Stimulated activated effector memory CD8-positive, alpha-beta T cell treated with anti-CD3 and anti-CD28 coated beads, Interleukin-12 subunit alpha, Interleukin-12 subunit beta, amount 100 ng/mL, for 72 hours (primary cell): ENCODE results near the gene SIM2.

Experiments used
- ATAC-seq: fragments of 150-1000 bp; cut with Tn5 transposase; 2 replicates; pipeline ENCODE4 v1.10.0; 2021
- DNase-seq, 2 donors: peaks; one replicate each; pipeline ENCODE4 v3.0.0; 2021 to 2022; ENCODE audit warnings: low spot score in 2 of 2
- H3K27ac Mint-ChIP-seq: one replicate; pipeline ENCODE4 v1.8.0; 2022; ENCODE audit warnings: mild to moderate bottlenecking, mixed read lengths
- H3K36me3 Mint-ChIP-seq: one replicate; pipeline ENCODE4 v1.8.0; 2022; ENCODE audit warnings: mild to moderate bottlenecking, mixed read lengths
- H3K4me1 Mint-ChIP-seq: one replicate; pipeline ENCODE4 v1.8.0; 2022; ENCODE audit warnings: mixed read lengths
- H3K4me3 Mint-ChIP-seq: one replicate; pipeline ENCODE4 v1.8.0; 2022; ENCODE audit warnings: mild to moderate bottlenecking, mixed read lengths
- H3K9me3 Mint-ChIP-seq: one replicate; pipeline ENCODE4 v1.8.0; 2022; ENCODE audit warnings: mixed read lengths

SIM2 gene

DNA sequence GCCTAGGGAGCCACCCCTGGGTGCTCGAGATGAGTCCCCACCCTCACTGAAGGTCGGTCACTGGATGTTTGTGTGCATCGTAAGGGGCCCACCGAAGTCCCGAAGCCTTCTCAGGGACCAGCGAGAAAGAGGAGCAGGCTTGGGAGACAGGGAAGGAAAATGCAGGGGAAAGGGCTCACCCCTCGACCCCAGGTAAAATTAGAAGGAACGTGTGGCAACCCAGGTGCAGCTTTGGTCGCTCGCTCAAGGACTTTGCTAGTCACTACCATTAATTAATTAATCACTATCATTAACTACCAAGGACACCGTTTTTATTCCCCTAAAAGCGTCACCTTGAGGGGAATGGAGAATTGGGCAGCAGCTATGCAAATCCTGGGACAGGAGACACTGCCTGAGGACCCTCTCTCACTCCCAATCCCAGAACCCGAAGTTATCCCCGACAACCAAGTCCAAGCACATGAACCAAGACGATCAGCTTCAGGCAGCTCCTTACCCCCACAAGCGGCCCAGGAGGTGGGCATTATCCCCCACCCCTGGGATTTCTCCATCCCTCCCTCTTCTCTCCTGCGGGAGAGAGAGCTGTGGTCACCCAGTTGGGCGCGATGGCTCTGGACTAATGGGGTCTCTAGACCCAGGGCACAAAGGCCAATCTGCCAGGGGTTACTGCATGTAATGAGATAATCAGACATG, 4.2 kb upstream of the SIM2 start:
- H3K4me1 Mint-ChIP-seq, result peaks cover 8% of the 10 kb centered on the region
- no peaks in the 10 kb centered on the region for H3K36me3 Mint-ChIP-seq
- H3K9me3 Mint-ChIP-seq, result no peaks in the 10 kb centered on the region
- ATAC-seq (no peak), DNase-seq (no peak)
- H3K27ac Mint-ChIP-seq, result no peak overlapping the region
- H3K4me3 Mint-ChIP-seq, result no peak overlapping the region

DNA sequence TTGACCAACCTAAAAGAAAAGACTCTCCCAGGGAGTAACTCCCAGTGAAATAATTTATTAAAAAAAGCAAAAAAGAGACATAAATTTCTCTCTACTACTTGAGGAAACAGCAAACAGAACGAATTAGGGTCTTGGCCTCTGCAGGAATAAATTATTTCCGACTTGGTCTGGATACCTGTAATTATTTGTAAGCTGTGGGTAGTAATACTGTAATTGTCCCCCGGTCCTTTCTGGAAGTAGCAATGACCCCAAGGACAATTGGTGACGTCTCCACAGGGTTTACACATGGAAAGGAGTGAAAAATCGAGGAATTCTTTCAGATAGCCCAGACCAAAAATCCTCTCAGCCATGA, 3.7 kb upstream of the SIM2 start:
- Mint-ChIP-seq H3K9me3 (no peaks in the 10 kb centered on the region), H3K36me3 (no peaks in the 10 kb centered on the region), H3K4me1 (peaks cover 12% of the 10 kb centered on the region), H3K27ac (no peak overlapping the region), H3K4me3 (no peak overlapping the region)
- ATAC-seq (no peak), DNase-seq (no peak)

DNA sequence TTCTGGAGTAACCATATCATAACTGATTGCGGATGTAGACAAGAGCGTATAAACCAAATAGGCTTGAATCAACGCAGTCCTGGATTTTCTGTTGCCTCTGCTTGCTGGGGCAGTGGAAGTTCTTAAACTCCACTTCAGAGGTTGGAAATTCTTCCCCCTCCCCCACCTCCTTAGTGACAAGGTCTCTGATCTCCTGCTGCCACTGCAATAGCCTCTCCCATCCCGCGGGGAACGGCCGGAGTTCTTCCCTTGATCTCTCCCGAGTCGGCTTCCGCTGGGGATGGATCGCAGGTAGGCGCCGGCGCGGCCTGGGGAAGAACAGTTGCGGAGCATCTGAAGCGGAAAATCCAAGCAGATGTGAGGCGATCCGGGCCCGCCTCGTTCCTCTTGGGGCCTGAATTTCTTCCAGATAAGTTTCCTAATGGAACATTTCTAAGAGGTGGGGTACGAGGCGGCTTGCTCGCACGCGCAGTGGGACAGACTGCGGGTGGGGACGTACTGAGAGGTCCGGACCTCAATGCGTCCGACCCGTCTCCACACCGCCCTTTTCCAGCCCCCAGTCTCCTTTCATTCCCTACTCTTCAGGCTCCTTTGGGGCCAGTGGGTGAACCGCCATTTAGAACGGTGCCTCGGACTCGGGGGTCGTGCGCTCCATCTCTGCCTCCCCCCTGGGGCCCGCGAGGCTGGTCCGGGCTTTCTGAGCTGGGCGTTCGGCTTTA, 3.1 kb upstream of the SIM2 start:
- DNase-seq, result no peak
- Mint-ChIP-seq H3K4me1 (peaks cover 17% of the 10 kb centered on the region), H3K27ac (no peak overlapping the region), H3K36me3 (no peaks in the 10 kb centered on the region), H3K4me3 (no peak overlapping the region), H3K9me3 (no peaks in the 10 kb centered on the region)
- no peak for ATAC-seq

DNA sequence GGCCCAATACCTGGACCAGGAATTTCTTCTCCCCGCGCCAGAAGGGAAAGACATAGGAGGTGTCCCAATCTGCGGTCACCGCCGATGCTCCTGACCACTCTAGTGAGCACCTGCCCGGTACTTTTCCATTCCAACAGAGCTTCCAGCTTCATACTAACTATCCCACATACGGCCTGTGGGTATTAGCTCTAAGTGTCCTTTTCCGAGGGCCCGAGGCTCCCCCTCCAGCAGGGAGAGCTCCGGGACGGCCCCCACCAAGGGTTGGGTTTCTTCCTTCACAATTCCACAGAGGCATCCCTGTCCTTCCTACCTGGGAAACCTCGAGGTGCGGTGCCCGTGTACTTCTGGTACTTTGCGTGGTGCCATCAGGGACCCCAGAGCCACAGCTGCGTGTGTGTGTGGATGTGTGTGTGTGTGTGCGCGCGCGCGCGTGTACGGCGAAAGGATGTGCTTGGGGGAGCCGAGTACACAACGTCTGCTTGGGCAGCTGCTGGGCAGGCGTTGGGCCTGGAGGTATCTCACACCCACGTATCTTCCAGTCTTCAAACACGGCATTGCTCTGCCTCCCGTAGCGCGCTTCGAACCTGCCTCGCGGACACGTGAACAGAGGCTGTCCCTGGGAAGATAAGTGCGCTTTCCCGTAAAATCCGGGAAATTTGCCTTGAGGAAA, 2.4 kb upstream of the SIM2 start:
- Mint-ChIP-seq H3K27ac (no peak overlapping the region), H3K36me3 (no peaks in the 10 kb centered on the region), H3K4me1 (peaks cover 17% of the 10 kb centered on the region), H3K4me3 (no peak overlapping the region), H3K9me3 (no peaks in the 10 kb centered on the region)
- ATAC-seq (no peak), DNase-seq (peak in 1 of 2 donors; percentile 52)

DNA sequence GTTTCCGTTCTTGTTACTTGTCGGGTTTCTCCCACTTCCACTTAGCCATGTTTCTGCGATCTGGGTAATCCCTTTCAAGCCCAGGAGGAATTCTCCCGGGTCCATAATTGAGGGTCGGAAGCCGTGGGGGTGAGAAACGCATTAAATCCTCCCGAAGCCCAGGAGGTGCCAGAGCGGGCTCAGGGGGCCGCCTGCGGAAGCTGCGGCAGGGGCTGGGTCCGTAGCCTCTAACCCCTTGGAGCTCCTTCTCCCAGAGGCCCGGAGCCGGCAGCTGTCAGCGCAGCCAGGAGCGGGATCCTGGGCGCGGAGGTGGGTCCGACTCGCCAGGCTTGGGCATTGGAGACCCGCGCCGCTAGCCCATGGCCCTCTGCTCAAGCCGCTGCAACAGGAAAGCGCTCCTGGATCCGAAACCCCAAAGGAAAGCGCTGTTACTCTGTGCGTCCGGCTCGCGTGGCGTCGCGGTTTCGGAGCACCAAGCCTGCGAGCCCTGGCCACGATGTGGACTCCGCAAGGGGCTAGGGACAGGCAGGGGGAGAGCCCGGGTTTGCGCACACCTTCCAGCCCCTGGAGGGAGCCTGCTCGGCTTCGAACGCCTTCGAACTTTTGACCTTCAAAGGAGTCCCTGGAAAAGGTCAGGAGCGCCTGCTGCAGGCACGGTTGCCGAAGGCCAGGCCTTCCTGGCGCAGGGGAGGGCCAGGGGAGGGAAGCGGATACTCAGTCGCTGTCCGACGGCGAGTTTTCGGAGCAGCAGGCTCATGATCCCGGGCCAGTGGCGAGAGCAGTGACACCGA, 1.7 kb upstream of the SIM2 start:
- ATAC-seq, result no peak
- no peaks in the 10 kb centered on the region for H3K9me3 Mint-ChIP-seq
- DNase-seq, result peak in 1 of 2 donors; percentile 55
- H3K27ac Mint-ChIP-seq, result no peak overlapping the region
- H3K36me3 Mint-ChIP-seq, result no peaks in the 10 kb centered on the region
- H3K4me3 Mint-ChIP-seq, result no peak overlapping the region
- H3K4me1 Mint-ChIP-seq, result peaks cover 17% of the 10 kb centered on the region

DNA sequence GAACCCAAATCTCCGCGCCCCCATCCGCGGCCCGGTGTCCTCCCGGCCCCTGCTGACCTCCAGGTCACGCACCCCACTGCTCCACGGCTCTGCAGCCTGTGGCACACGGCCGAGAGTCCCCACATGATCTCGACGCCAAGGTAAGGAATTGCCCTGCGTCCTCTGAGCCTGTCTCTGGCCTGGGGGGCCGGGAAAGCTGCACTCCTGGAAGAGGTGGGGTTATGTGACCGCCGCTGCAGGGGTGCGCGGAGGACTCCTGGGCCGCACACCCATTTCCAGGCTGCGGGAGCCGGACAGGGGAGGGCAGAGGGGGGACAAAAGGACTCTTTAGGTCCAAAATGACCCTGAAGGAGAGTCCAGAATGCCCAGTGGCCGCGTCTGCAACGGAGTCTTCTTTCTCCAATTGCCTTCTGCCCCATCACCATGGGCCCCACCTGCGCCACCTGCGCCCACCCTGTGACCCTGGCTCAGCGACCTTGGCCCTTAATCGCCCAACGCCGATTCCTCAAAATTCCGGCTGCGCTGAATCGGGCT, 997 bp upstream of the SIM2 start:
- Mint-ChIP-seq H3K4me1 (peaks cover 17% of the 10 kb centered on the region), H3K27ac (no peak overlapping the region), H3K4me3 (no peak overlapping the region), H3K9me3 (no peaks in the 10 kb centered on the region), H3K36me3 (no peaks in the 10 kb centered on the region)
- ATAC-seq, result no peak
- peak in 1 of 2 donors; percentile 52 for DNase-seq

DNA sequence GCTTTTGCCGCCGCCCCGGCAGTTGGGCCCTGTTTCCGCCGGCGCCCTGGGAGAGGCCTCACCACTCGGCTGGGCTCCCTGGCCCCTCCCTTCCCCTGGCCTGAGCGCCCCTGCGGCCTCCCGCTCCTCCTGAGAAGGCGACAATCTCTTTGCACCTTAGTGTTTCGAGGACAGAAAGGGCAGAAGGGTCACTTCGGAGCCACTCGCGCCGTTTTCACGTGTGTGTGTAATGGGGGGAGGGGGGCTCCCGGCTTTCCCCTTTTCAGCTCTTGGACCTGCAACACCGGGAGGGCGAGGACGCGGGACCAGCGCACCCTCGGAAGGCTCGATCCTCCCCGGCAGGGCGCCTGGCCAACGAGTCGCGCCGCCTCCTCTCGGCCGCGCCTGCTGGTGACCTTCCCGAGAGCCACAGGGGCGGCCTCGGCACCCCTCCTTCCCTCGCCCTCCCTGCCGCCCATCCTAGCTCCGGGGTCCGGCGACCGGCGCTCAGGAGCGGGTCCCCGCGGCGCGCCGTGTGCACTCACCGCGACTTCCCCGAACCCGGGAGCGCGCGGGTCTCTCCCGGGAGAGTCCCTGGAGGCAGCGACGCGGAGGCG, 432 bp upstream of the SIM2 start:
- Mint-ChIP-seq H3K4me3 (no peak overlapping the region), H3K36me3 (no peaks in the 10 kb centered on the region), H3K9me3 (no peaks in the 10 kb centered on the region), H3K4me1 (peaks cover 17% of the 10 kb centered on the region), H3K27ac (no peak overlapping the region)
- peak in 1 of 2 donors; percentile 56 for DNase-seq
- ATAC-seq, result no peak

DNA sequence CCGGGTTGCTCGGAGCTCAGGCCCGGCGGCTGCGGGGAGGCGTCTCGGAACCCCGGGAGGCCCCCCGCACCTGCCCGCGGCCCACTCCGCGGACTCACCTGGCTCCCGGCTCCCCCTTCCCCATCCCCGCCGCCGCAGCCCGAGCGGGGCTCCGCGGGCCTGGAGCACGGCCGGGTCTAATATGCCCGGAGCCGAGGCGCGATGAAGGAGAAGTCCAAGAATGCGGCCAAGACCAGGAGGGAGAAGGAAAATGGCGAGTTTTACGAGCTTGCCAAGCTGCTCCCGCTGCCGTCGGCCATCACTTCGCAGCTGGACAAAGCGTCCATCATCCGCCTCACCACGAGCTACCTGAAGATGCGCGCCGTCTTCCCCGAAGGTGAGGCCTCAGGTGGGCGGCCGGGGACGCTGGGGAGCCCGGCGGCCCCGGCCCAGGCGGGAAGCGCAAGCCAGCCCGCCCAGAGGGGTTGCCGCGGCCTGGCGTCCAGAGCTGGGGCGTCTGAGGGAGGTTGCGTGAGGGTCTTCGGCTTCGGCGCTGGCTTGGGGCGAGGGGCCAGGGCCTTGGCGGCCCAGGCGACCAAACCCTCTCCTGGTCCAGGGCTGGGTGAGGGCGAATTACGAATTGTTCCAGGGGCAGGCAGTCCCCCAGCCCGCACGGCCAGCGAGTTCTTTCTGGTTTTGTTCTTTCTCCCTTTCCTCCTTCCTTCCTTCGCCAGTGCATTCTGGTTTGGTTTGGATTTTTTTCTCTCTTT, 805 bp downstream of the SIM2 start:
- H3K27ac Mint-ChIP-seq, result no peak overlapping the region
- peak overlapping the region; percentile 46 for H3K4me3 Mint-ChIP-seq
- no peak for ATAC-seq
- peaks cover 16% of the 10 kb centered on the region for H3K4me1 Mint-ChIP-seq
- H3K36me3 Mint-ChIP-seq, result no peaks in the 10 kb centered on the region
- H3K9me3 Mint-ChIP-seq, result no peaks in the 10 kb centered on the region
- DNase-seq, result peak in 1 of 2 donors; percentile 51

DNA sequence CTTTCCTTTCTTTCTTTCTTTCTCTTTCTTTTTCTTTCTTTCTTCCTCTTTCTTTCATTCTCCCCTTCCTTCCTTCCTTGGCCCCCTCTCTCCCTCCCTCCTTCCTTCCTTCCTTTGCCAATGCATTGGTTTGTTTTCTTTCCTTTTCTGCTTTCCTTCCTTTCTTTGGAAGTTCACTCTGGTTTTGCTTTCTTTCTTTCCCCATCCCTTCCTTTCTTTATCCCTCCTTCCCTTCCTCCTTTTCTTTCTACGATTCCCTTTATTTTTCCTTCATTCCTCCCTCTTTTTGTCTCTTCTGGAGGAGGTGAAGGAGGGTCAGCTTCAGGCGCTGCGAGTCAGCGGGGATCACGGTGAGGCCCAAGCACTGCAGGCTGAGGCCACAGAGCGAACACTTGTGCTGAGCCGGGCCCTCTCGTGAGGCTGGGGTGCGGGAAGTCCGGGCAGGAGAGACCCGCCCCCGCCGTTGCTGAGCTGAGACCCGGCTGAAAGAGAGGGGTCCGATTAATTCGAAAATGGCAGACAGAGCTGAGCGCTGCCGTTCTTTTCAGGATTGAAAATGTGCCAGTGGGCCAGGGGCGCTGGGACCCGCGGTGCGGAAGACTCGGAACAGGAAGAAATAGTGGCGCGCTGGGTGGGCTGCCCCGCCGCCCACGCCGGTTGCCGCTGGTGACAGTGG, 1.5 kb downstream of the SIM2 start:
- ATAC-seq (no peak), DNase-seq (no peak)
- Mint-ChIP-seq H3K27ac (no peak overlapping the region), H3K36me3 (no peaks in the 10 kb centered on the region), H3K4me1 (peaks cover 23% of the 10 kb centered on the region), H3K4me3 (peak overlapping the region; percentile 46), H3K9me3 (no peaks in the 10 kb centered on the region)

DNA sequence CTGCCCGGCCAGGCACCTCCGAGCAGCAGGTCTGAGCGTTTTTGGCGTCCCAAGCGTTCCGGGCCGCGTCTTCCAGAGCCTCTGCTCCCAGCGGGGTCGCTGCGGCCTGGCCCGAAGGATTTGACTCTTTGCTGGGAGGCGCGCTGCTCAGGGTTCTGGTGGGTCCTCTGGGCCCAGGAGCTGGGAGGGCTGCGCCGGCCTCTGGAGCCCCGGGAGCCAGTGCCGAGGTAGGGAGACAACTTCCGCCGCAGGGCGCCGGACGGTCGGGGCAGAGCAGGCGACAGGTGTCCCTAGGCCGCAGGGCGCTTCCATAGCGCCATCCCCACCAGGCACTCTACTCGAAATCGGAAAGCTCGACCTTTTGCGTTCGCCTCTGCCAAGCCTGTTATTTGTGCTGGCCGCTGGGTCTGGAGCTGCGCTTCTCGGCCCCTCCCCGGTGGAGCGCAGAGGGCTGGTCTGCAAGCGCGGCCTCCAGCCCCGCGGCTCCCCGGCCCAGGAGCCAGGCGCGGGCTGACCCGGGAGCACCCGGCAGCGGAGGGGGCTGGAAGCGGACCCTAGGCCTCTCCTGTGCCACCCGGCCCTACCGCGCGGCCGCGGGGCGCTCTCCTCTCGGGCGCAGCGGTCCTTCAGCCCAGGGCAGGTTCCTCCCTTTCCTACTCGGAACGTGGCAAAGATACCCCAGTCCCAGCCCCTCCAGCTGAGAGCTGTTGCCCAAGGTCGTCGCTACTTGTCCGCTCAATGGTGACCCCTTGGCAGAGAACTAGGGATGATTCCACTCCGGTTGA, 2.2 kb downstream of the SIM2 start:
- Mint-ChIP-seq H3K9me3 (no peaks in the 10 kb centered on the region), H3K4me1 (peaks cover 30% of the 10 kb centered on the region), H3K27ac (no peak overlapping the region), H3K36me3 (no peaks in the 10 kb centered on the region), H3K4me3 (peak overlapping the region; percentile 46)
- peak in 1 of 2 donors; percentile 51 for DNase-seq
- ATAC-seq, result no peak

DNA sequence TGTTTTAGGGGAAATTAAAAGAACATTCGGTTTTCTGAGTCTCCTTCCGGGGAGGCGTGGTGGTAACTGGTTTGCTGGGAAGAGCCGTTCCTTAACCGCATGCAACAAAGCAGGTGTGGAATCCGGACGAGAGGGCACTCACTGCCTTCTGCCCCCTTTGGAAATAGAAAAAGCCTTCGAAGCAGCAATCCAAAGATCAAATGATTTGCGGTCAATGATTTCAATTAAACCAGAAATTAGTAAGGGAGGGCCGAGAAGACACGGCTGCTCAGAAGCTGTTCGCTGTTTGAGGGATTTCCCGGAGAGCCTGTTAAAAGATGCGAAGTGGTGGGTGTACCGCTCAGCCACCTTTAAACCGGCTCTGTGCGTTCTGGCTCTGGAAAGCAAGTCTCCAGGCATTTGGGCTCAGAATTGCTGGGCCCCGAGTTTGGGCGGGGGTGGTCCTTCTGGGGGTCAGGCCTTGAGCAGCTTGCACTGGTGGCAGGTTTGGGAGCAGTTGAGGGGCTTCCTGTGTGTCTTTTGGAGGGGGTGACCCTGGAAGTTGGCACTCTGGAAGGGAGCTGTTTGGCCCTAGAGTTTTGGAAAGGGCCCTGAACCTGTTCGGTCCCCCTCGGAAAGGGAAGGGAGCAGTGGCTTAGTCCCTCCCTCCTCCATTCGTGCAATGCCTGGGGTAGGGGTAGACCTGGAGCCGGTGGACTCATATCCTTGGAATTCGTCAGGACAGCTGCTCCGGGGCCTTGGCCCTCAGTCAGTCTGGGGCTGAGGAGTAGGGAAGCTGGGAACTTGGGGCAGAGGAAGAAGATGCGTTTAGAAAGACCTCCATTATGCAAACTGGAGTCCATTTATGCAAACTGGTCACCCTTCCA, 3.1 kb downstream of the SIM2 start:
- no peak for ATAC-seq
- Mint-ChIP-seq H3K27ac (no peak overlapping the region), H3K4me1 (peaks cover 38% of the 10 kb centered on the region), H3K4me3 (peak overlapping the region; percentile 46), H3K36me3 (no peaks in the 10 kb centered on the region), H3K9me3 (no peaks in the 10 kb centered on the region)
- no peak for DNase-seq

DNA sequence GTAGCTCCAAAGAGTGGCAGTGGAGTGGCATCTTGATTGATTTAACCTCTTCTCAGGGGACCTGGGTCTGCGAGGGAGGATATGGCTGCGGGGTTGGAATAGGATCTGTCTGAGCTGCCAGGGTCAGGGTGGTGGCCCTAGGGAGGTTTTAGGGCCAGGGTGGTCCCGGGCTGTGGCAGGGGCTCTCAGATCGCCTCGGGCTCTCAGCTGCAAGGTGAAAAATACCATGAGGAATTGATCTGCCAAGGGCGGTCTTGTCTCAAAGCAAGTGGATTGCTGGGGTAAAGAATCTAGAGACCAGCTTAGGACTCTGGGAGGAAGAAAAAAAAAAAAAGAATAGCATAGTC, 3.7 kb downstream of the SIM2 start:
- ATAC-seq, result no peak
- no peak for DNase-seq
- Mint-ChIP-seq H3K4me1 (peaks cover 42% of the 10 kb centered on the region), H3K27ac (no peak overlapping the region), H3K9me3 (no peaks in the 10 kb centered on the region), H3K4me3 (no peak overlapping the region), H3K36me3 (no peaks in the 10 kb centered on the region)

DNA sequence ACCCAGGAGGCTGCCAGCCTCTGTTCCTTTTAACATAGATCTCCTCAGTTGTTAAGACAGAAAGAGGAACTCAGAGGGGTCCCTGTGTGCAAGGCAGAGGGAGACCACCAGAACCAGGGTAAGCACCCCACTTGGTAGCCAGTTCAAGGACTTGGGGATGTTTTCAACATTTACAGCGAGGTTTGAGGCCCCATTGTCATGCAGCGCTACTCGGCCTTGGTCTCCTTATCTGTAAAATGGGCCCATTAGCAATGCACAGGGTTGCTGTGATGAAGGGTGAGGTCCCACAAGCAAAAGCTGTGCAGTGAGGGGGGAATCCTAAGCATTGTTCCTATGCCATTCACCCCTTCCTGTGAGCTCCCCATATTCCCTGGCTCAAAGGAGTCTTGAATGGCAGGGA, 4.2 kb downstream of the SIM2 start:
- H3K4me1 Mint-ChIP-seq, result peaks cover 43% of the 10 kb centered on the region
- no peaks in the 10 kb centered on the region for H3K9me3 Mint-ChIP-seq
- no peak overlapping the region for H3K27ac Mint-ChIP-seq
- no peak overlapping the region for H3K4me3 Mint-ChIP-seq
- no peaks in the 10 kb centered on the region for H3K36me3 Mint-ChIP-seq
- ATAC-seq (no peak), DNase-seq (no peak)
